ENCODE data around the gene RFC1. TPM values are rescaled to one million over a fixed set of nuclear protein-coding genes. Genes with fewer than 3 reads are reported as not detected.
"Not testable (repeated sequence)": the region's sequence is repeated elsewhere in the genome, so short reads cannot be mapped to it uniquely, and the experiment has no call there.

RFC1 gene
- total and polyA plus RNA-seq, 2 donors: 24.2 to 68.6 TPM

DNA sequence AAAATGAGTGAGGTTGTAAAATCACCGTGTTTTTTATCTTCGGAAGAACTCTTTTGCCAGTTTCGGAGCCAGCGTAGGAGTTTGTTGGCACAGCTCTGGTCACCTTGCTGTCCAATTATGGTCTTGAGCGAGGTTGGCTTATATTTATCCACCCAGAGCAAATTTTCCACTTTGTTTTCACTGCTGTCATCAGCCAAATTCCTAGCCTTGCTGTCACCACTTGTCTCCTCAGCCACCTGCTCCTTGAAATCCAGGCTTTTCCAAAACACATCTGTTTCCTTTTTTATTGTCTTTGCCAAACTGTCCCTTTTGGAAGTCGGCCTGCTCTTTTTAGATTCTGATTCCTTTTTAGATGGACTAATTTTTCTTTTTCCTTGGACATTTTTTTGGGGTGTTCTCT lies 57.6 kb downstream of the RFC1 start:
- H3K4me3 ChIP-seq (ENCODE audit: low read depth, low read length): no peak overlapping the region
- no peak overlapping the region for H3K27ac ChIP-seq (ENCODE audit: low read depth)
- WGBS: 85% methylated on average over 6 of the region's 6 CpGs
- no peak for DNase-seq (ENCODE audit: extremely low spot score)
- peaks cover 5% of the 10 kb centered on the region for H3K36me3 ChIP-seq (ENCODE audit: insufficient read depth)
- no peaks in the 10 kb centered on the region for H3K4me1 ChIP-seq (ENCODE audit: insufficient read depth)

DNA sequence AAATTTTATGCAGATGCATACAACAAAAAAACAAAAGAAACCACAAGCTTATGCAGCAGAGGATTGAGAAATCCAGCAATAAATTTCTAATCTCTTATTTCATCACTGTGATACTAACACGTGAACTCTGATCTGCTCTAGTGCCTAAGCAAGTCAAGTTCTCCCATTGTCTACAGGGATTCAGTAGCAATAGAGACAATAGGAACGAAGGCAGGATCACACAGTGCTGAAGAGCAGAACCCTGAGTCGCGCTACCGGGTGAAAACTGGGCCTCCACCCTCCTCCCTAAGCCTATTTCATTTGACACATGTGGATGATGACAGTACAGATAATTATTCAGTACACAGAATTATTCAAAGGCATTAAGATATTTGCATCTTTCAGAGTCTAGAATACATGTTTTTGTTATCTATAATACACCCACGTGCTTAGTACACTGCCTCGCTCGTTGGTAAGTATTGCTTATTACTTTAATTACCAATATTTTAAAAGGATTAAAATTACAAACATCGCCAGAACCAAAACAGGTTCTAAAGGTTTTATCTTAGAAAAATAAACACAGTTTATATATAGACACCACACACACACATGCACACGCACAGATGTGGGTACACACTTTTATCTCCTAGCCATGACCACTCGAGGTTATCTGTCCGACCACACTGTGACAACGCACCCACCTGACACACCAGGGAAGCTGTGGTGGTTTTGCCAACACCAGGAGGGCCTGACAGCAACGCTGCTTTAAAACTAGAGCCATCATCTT lies 60.1 kb downstream of the RFC1 start:
- Histone ChIP-seq H3K4me1 (ENCODE audit: insufficient read depth) (no peaks in the 10 kb centered on the region), H3K36me3 (ENCODE audit: insufficient read depth) (peaks cover 2% of the 10 kb centered on the region), H3K4me3 (ENCODE audit: low read depth, low read length) (no peak overlapping the region), H3K27ac (ENCODE audit: low read depth) (no peak overlapping the region)
- no peak for DNase-seq (ENCODE audit: extremely low spot score)
- WGBS: 63% methylated on average over 14 of the region's 14 CpGs

DNA sequence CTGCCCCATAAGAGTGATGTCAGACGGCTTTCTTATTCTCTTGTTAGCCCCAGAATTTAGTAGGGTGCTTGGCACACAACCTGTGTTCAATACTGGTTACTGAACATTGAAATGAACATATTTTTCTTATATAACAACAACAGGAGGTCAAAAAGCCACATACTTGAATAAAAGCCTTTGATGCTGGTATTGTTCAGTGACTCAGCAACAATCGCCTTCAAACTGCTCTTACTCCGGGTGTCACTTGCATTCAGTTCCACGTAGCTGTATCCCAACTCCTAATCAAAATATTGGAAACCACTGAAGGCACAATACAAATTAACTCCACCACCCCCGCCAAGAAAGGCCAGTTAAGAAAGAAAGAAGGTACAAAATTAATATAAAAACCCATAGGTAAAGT lies 61.5 kb downstream of the RFC1 start:
- 92% methylated on average over 5 of the region's 5 CpGs for WGBS
- H3K27ac ChIP-seq (ENCODE audit: low read depth): no peak overlapping the region
- no peaks in the 10 kb centered on the region for H3K4me1 ChIP-seq (ENCODE audit: insufficient read depth)
- no peak overlapping the region for H3K4me3 ChIP-seq (ENCODE audit: low read depth, low read length)
- H3K36me3 ChIP-seq (ENCODE audit: insufficient read depth): peaks cover 7% of the 10 kb centered on the region
- no peak for DNase-seq (ENCODE audit: extremely low spot score)

DNA sequence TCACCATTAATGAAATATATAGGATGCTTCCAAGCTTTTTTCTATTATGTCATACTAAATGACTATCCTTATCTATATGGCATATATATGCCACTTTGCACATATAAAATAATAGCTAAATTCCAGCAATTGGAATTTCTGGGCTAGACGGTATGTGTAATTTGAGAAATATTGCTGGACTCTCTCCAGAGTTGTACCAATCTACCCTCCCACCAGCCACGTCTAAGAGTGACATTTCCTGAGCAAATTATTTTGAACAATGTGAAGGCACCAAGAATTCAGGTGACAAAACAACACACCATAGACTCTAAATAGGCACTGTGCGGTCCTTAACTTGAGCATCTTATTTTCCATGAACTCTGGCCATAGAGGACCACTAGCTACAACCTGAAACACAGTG lies 62.3 kb downstream of the RFC1 start:
- Histone ChIP-seq H3K4me1 (ENCODE audit: insufficient read depth) (no peaks in the 10 kb centered on the region), H3K36me3 (ENCODE audit: insufficient read depth) (peaks cover 7% of the 10 kb centered on the region), H3K4me3 (ENCODE audit: low read depth, low read length) (no peak overlapping the region), H3K27ac (ENCODE audit: low read depth) (no peak overlapping the region)
- 93% methylated on average over 3 of the region's 3 CpGs for WGBS
- DNase-seq (ENCODE audit: extremely low spot score): no peak

DNA sequence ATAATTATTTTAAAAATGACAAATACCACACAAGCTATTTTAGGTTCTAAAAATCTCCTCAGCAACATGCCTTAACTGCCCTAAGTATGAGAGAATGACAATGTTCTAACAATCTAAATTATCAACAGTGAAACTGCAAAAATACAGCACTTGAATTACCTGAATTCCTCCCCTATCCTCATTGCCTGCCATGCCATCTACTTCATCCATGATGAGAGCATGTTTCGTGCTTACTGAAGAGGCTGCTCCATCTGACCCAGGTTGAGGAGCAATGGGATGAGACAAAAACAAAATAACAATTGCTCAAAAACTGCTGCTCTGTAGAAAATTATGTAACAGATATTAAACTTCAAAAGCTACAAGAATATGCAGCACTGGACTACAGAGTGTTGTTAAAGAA lies 63.3 kb downstream of the RFC1 start:
- Histone ChIP-seq H3K4me3 (ENCODE audit: low read depth, low read length) (no peak overlapping the region), H3K36me3 (ENCODE audit: insufficient read depth) (peaks cover 8% of the 10 kb centered on the region), H3K4me1 (ENCODE audit: insufficient read depth) (no peaks in the 10 kb centered on the region), H3K27ac (ENCODE audit: low read depth) (no peak overlapping the region)
- 100% methylated on average over 1 of the region's 1 CpG for WGBS
- no peak for DNase-seq (ENCODE audit: extremely low spot score)

DNA sequence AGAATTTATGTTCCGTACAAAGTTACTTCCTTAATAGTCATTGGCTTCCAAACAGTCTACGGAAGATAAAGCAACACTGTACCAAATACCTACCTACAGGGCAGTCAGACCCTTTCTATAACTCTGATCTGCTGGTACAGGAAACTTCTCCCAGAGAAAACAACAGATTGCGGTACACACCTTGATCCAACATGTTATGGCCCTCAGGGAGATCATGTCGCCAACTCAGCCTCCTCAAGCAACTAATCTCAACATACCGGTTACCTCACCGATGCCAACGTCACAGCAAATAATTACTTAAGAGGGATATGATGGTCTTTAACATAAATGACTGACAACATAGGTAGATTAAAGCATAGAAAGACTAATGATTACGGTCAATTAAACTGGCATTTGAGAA lies 70.4 kb downstream of the RFC1 start:
- Histone ChIP-seq H3K27ac (ENCODE audit: low read depth) (no peak overlapping the region), H3K36me3 (ENCODE audit: insufficient read depth) (peaks cover 7% of the 10 kb centered on the region), H3K4me3 (ENCODE audit: low read depth, low read length) (no peak overlapping the region), H3K4me1 (ENCODE audit: insufficient read depth) (no peaks in the 10 kb centered on the region)
- no peak for DNase-seq (ENCODE audit: extremely low spot score)
- 97% methylated on average over 8 of the region's 8 CpGs for WGBS

DNA sequence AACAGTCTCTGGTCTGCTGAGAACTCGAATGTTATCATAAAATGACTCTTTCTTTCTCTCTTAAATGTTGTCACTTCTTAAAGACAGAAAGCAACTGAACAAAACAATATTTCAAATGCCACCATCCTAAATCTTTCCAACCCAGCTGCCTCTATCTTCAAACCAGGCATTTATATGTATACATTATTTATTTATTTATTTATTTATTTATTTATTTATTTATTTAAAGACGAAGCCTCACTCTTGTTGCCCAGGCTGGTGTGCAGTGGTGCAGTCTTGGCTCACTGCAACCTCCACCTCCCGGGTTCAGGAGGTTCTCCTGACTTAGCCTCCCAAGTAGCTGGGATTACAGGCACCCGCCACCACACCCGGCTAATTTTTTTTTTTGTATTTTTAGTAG lies 73.7 kb downstream of the RFC1 start:
- H3K4me1 ChIP-seq (ENCODE audit: insufficient read depth); H3K27ac ChIP-seq (ENCODE audit: low read depth); H3K4me3 ChIP-seq (ENCODE audit: low read depth, low read length); DNase-seq (ENCODE audit: extremely low spot score); H3K36me3 ChIP-seq (ENCODE audit: insufficient read depth): not testable (repeated sequence)
- WGBS: 97% methylated on average over 5 of the region's 5 CpGs

DNA sequence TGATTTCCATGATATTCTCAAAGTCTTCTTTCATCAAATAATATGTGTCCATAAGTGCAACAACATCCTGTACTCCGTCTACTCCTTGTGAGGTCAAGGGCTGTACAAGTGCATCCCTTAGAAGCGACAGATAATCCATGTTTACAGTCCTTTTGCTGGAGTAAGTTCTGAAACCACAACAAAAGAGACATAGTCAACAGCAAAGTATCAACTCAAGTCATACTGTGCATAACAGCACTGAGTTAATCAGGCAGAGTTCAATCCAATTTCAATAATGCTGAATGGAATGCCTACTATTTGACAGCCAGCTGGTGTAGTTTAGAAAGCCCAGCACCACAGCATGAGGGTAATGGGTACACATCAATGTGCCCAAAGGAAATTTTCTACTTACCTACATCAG lies 74.5 kb downstream of the RFC1 start:
- no peak overlapping the region for H3K27ac ChIP-seq (ENCODE audit: low read depth)
- DNase-seq (ENCODE audit: extremely low spot score): no peak
- H3K4me1 ChIP-seq (ENCODE audit: insufficient read depth): no peaks in the 10 kb centered on the region
- WGBS: 78% methylated on average over 2 of the region's 2 CpGs
- no peaks in the 10 kb centered on the region for H3K36me3 ChIP-seq (ENCODE audit: insufficient read depth)
- no peak overlapping the region for H3K4me3 ChIP-seq (ENCODE audit: low read depth, low read length)

DNA sequence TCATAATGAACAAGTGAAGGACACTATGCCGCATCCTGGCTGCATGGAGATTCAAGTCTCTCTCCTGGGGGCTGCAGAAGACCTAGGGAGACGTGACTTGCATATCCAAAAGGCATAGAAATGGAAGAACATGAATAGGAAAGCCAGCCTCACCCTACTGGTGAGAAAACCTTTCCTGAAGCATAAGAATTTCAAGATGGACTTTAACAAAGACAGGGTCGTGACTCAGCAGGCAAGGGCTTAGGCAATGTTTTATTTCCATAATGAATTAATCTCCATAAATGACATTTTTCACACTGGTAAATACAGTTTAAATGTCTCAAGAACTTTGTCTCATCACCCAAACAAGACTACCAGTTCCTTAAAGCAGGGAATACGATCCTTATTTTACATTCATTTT lies 78.9 kb downstream of the RFC1 start:
- Histone ChIP-seq H3K4me3 (ENCODE audit: low read depth, low read length) (no peak overlapping the region), H3K36me3 (ENCODE audit: insufficient read depth) (no peaks in the 10 kb centered on the region)

DNA sequence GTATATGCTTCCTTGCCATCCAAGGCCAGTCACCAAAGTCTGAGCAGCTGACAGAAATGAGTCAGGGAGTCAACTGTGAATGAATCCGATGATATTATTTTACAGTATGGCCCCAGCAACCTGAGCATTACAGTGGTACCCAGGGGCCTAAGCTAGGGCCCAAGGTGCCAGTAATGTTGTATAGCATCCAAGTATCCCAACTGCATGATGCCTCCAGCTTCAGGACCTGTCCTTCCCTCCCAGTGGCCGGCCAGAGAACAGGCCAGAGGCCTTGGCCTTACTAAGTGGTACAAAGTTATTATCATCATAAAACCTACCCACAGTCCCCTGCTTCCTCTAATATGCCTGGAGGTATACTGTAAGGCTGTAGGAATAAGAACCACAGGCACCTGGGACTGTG lies 79.9 kb downstream of the RFC1 start:
- 94% methylated on average over 2 of the region's 2 CpGs for WGBS

More for the DNA sequence above, 78.9 kb downstream of the RFC1 start:
- WGBS: 96% methylated on average over 4 of the region's 4 CpGs
- no peak for DNase-seq (ENCODE audit: extremely low spot score)
- Histone ChIP-seq H3K27ac (ENCODE audit: low read depth) (no peak overlapping the region), H3K4me1 (ENCODE audit: insufficient read depth) (no peaks in the 10 kb centered on the region)

DNA sequence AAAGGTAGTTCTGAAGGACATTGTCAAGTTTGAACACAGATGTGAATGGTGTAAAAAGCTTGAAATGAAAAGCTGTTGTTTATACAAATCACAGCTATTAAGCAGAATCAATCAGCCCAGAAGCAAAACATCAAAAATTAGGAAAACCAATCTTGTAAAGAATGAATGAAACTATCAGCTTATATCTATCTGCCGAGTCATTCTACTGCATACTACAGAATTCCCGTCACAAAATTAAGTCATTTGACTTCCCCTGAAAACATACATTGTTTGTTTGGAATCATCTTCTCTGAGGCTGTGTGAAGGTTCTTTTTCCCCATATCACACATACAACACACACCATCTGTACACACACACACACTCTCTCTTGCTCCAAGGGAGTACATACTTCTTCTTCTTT lies 80.3 kb downstream of the RFC1 start:
- 90% methylated on average over 2 of the region's 2 CpGs for WGBS
- DNase-seq (ENCODE audit: extremely low spot score): no peak
- no peaks in the 10 kb centered on the region for H3K4me1 ChIP-seq (ENCODE audit: insufficient read depth)
- no peak overlapping the region for H3K27ac ChIP-seq (ENCODE audit: low read depth)
- H3K4me3 ChIP-seq (ENCODE audit: low read depth, low read length): no peak overlapping the region
- no peaks in the 10 kb centered on the region for H3K36me3 ChIP-seq (ENCODE audit: insufficient read depth)

More for the DNA sequence above, 79.9 kb downstream of the RFC1 start:
- Histone ChIP-seq H3K4me1 (ENCODE audit: insufficient read depth) (no peaks in the 10 kb centered on the region), H3K36me3 (ENCODE audit: insufficient read depth) (no peaks in the 10 kb centered on the region), H3K27ac (ENCODE audit: low read depth) (no peak overlapping the region), H3K4me3 (ENCODE audit: low read depth, low read length) (no peak overlapping the region)
- no peak for DNase-seq (ENCODE audit: extremely low spot score)

DNA sequence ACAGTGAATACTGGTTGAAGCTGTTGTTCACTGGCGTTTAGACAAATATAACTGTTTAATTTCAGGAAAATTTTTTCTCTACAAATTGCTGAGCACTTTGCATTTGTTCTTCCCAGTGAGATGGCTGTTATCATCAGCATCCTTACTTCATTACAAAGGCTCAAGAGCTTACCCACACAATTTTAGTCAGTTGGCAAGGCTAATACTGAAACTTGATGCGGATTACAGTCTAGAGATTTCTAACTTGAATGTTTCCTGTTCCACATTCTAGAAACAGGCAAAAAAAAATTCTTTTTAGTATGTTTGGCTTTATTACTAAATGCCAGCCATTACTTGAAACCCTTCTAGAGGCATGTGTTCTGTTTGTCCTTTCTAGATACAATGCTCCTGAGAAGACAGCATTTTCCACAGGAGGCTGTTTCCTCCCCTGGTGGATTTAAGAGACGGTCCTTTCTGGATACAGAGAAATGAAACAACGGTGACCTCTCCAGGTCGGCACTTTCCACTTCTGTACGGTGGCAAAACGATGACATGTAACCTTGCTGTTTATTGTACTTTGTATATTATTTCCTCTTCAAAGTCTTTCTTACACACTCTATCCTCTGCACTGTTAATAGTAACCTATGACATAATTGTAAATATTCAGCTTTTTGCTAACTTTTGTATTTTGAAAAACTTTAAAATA lies 80.9 kb downstream of the RFC1 start:
- H3K36me3 ChIP-seq (ENCODE audit: insufficient read depth): peaks cover 3% of the 10 kb centered on the region

DNA sequence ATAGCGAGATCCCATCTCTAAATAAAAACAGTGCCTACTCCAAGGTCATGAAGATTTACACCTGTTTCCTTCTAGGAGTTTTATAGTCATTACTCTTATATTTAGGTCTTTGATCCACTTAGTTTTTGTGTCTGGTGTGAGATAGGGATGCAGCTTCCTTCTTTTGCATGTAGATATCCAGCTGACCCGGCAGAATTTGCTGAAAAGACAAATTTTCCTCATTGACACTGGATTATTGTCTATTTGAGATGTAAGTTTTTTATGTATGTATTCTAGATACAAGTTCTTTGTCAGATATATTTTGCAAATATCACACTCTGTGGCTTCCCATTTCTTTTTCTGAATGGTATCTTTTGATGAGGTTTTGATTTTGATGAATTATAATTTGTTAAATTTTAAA lies 85.4 kb downstream of the RFC1 start:
- no peak overlapping the region for H3K4me3 ChIP-seq (ENCODE audit: low read depth, low read length)
- 94% methylated on average over 2 of the region's 2 CpGs for WGBS
- H3K27ac ChIP-seq (ENCODE audit: low read depth): no peak overlapping the region
- peaks cover 3% of the 10 kb centered on the region for H3K36me3 ChIP-seq (ENCODE audit: insufficient read depth)
- no peaks in the 10 kb centered on the region for H3K4me1 ChIP-seq (ENCODE audit: insufficient read depth)
- DNase-seq (ENCODE audit: extremely low spot score): no peak

More for the DNA sequence above, 80.9 kb downstream of the RFC1 start:
- no peaks in the 10 kb centered on the region for H3K4me1 ChIP-seq (ENCODE audit: insufficient read depth)
- H3K4me3 ChIP-seq (ENCODE audit: low read depth, low read length): no peak overlapping the region
- no peak overlapping the region for H3K27ac ChIP-seq (ENCODE audit: low read depth)
- 64% methylated on average over 7 of the region's 7 CpGs for WGBS
- no peak for DNase-seq (ENCODE audit: extremely low spot score)

DNA sequence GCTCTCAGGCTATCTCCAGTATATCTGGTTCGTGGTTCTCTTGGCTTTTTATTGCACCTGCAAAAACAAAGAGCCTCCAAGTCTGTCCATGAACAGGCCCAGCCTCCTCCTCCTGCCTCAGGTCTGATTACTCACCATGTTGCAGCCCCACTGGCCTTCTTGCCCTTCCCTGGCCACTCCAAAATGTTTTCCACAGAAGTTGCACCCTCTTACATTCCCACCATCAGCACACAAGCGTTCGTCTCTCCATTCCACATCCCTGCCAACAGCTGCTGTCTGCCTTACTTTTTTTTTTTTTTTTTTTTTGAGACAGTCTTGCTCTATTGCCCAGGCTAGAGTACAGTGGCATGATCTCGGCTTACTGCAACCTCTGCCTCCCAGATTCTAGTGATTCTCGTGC lies 86.7 kb downstream of the RFC1 start:
- Histone ChIP-seq H3K4me1 (ENCODE audit: insufficient read depth) (no peaks in the 10 kb centered on the region), H3K4me3 (ENCODE audit: low read depth, low read length) (no peak overlapping the region), H3K36me3 (ENCODE audit: insufficient read depth) (peaks cover 3% of the 10 kb centered on the region), H3K27ac (ENCODE audit: low read depth) (no peak overlapping the region)
- no peak for DNase-seq (ENCODE audit: extremely low spot score)
- WGBS: 81% methylated on average over 5 of the region's 5 CpGs

Data from urinary bladder (tissue), 4 donors.